Cardiac ventricle fibroblast (primary cell): ENCODE data around the gene PPRC1. TPM values are rescaled to one million over a fixed set of nuclear protein-coding genes. Genes with fewer than 3 reads are reported as not detected.

Experiments used
- total RNA-seq: library from RNA; depleted of rRNA; stranded (reverse); fragments of >200 nt; gene quantifications from 2 replicates; pipeline ENCODE4 v1.2.3, GENCODE V29; 2015

The PPRC1 gene, protein sequence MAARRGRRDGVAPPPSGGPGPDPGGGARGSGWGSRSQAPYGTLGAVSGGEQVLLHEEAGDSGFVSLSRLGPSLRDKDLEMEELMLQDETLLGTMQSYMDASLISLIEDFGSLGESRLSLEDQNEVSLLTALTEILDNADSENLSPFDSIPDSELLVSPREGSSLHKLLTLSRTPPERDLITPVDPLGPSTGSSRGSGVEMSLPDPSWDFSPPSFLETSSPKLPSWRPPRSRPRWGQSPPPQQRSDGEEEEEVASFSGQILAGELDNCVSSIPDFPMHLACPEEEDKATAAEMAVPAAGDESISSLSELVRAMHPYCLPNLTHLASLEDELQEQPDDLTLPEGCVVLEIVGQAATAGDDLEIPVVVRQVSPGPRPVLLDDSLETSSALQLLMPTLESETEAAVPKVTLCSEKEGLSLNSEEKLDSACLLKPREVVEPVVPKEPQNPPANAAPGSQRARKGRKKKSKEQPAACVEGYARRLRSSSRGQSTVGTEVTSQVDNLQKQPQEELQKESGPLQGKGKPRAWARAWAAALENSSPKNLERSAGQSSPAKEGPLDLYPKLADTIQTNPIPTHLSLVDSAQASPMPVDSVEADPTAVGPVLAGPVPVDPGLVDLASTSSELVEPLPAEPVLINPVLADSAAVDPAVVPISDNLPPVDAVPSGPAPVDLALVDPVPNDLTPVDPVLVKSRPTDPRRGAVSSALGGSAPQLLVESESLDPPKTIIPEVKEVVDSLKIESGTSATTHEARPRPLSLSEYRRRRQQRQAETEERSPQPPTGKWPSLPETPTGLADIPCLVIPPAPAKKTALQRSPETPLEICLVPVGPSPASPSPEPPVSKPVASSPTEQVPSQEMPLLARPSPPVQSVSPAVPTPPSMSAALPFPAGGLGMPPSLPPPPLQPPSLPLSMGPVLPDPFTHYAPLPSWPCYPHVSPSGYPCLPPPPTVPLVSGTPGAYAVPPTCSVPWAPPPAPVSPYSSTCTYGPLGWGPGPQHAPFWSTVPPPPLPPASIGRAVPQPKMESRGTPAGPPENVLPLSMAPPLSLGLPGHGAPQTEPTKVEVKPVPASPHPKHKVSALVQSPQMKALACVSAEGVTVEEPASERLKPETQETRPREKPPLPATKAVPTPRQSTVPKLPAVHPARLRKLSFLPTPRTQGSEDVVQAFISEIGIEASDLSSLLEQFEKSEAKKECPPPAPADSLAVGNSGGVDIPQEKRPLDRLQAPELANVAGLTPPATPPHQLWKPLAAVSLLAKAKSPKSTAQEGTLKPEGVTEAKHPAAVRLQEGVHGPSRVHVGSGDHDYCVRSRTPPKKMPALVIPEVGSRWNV (N-terminal part only)
- total RNA-seq, result 11.9 and 12.3 TPM in 2 replicates

DNA sequence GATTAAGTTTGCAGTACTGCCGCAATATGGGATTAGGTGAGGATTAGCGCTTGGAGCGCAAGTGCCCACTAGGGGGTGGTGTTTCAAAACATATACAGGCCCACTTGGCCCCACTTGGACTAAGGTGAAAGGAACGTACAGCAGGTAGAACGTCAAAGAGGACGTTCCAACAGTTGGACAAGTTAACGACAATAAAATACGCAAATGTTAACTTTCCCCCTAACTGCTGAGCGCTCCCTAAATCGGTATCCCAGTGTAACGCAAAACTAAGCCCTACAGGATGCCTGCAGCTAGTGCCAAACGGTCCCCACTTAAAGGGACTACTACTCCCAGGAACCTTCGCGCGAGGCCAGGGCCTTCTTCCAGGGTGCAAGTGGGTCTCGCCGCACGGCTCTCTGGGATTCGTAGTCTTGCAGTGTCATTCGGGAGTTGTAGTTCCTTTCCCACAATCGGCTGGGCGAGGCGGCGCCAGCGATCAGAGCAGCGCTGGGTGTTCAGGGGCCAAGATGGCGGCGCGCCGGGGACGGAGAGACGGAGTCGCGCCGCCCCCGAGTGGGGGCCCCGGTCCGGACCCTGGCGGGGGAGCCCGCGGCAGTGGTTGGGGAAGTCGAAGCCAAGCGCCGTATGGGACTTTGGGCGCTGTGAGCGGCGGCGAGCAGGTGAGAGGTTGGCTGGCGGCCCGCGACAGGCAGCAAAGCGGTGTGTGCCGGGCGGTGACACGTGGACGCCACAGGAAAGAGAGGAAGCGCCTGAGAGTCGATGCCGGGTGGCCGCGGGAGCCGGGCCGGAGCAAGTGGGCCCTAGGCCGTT is at the start of gene PPRC1:
PPRC1 (plus strand) TSS at position 478 of the 810 bp plus-strand sequence; CDS start at position 507, 29 bp downstream.

GRCh38 chr10:102120142-102120990 is 12.5 kb upstream of the PPRC1 start, which contains the start of gene LDB1:
Gene LDB1 (minus strand): TSS chr10:102120368. CDS start chr10:102120110, 258 bp downstream.

DNA sequence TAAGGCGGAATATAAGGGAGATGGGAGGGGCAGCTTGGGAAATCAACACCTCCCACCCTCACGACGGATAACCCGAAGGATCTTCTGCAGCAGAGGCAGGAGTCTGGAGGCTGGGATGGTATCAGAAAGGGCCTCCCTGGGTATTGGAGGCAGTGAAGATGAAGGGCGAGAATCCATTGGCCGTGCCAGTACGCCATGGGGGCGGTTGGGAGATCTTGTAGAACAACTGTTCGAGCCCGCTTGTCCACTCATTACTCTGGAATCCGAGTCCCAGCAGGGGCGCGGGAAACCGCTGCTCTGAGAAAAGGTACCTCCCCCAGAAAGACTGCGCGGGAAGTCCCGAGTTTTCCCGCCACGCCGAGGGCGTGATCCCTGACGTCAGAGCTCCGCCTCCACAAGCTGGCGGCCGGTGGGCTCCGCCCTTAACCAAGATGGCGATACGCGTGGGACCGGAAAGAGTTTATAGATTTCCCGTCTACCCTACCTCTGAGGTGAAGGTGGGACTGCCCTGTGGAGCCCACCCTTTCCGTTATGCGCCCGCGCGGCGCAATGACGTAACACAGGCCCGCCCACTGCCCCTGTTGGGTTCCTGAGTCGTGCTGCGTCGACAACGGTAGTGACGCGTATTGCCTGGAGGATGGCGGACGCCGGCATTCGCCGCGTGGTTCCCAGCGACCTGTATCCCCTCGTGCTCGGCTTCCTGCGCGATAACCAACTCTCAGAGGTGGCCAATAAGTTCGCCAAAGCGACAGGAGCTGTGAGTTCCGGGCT is 19.1 kb downstream of the PPRC1 start, which contains the start of gene NOLC1:
NOLC1 (plus strand) TSS at position 616 of the 771 bp plus-strand sequence; CDS start at position 638, 22 bp downstream.

Other genes with a start within 250 kb of the PPRC1 start
- gene ARMH3, start 76.9 kb upstream of the PPRC1 start, total RNA-seq, result 6.3 and 8.9 TPM in 2 replicates
- gene HPS6, start 67.7 kb upstream of the PPRC1 start, total RNA-seq, result 28.2 and 32.8 TPM in 2 replicates
- 23.3 and 29.1 TPM in 2 replicates for gene LDB1, start 12.7 kb upstream of the PPRC1 start, total RNA-seq
- 38.4 and 60.9 TPM in 2 replicates for gene NOLC1, start 19.3 kb downstream of the PPRC1 start, total RNA-seq
- gene ELOVL3, start 93.3 kb downstream of the PPRC1 start, total RNA-seq, result 0.24 and 3.4 TPM in 2 replicates
- 0.15 and 0.69 TPM in 2 replicates for gene PITX3, start 108.5 kb downstream of the PPRC1 start, total RNA-seq
- gene GBF1, start 112.5 kb downstream of the PPRC1 start, total RNA-seq, result 43.0 and 46.9 TPM in 2 replicates